Measurements from ENCODE around the gene MRPL32.

The MRPL32 gene

GRCh38 chr7:42976371-42976770, 44.2 kb downstream of the MRPL32 start:
- Histone ChIP-seq H3K4me2 (ENCODE audit: low read length) (no peak overlapping the region), H3K4me1 (ENCODE audit: control insufficient read depth, low read length) (no peaks in the 10 kb centered on the region), H3K36me3 (ENCODE audit: control insufficient read depth, low read length) (no peaks in the 10 kb centered on the region), H3K27ac (ENCODE audit: low read depth, low read length) (no peak overlapping the region), H3K79me2 (ENCODE audit: control insufficient read depth, low read length) (no peaks in the 10 kb centered on the region), H4K20me1 (ENCODE audit: control insufficient read depth, insufficient read depth, low read depth, low read length) (no peaks in the 10 kb centered on the region), H3K4me3 (ENCODE audit: low read length) (no peak overlapping the region), H3K9me2 (replicated peaks; ENCODE audit: control insufficient read depth, low read length) (no peaks in the 10 kb centered on the region), H3F3A (ENCODE audit: control insufficient read depth, insufficient read depth) (no peaks in the 10 kb centered on the region), H3K9me3 (ENCODE audit: control insufficient read depth, insufficient read depth, low read length) (0 out of 2 replicates have a peak, but pooled peaks cover 5% of the 10 kb centered on the region), H3K27me3 (ENCODE audit: control insufficient read depth, low read length) (no peaks in the 10 kb centered on the region)
- no peak for TF ChIP-seq EZH2phosphoT487 (IDR thresholded peaks at IDR 0.05; ENCODE audit: borderline replicate concordance, low read length)
- TF ChIP-seq CTCF (IDR thresholded peaks at IDR 0.05; ENCODE audit: low read depth, low read length, poor library complexity, severe bottlenecking), result no peak

DNA sequence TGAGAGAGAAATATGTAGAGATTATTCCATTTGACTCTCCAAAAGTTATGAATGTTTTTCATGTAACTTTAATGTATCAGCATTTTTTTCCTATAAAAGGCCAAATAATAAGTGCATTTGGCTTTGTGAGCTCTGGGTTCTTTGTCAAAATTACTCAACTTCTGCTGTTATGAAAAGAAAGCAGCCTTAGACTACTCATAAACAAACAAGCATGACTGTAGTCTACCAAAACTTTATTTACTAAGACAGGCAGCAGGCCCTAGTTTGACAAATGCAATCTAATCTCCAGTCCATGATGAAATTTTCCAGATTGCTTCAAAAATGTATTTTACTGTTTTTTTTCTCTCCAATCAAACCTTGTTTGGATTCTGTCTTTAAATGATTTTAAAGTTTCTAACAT, 46.3 kb downstream of the MRPL32 start:
- no peak overlapping the region for H3K4me2 ChIP-seq (ENCODE audit: low read length)
- no peaks in the 10 kb centered on the region for H3K4me1 ChIP-seq (ENCODE audit: control insufficient read depth, low read length)
- H3K27ac ChIP-seq (ENCODE audit: low read depth, low read length), result no peak overlapping the region
- H4K20me1 ChIP-seq (ENCODE audit: control insufficient read depth, insufficient read depth, low read depth, low read length), result no peaks in the 10 kb centered on the region
- no peaks in the 10 kb centered on the region for H3K9me2 ChIP-seq (replicated peaks; ENCODE audit: control insufficient read depth, low read length)
- H3K27me3 ChIP-seq (ENCODE audit: control insufficient read depth, low read length), result no peaks in the 10 kb centered on the region
- TF ChIP-seq CTCF (IDR thresholded peaks at IDR 0.05; ENCODE audit: low read depth, low read length, poor library complexity, severe bottlenecking), result no peak
- H3K4me3 ChIP-seq (ENCODE audit: low read length), result no peak overlapping the region
- no peaks in the 10 kb centered on the region for H3F3A ChIP-seq (ENCODE audit: control insufficient read depth, insufficient read depth)
- H3K79me2 ChIP-seq (ENCODE audit: control insufficient read depth, low read length), result no peaks in the 10 kb centered on the region
- no peaks in the 10 kb centered on the region for H3K36me3 ChIP-seq (ENCODE audit: control insufficient read depth, low read length)
- no peaks in the 10 kb centered on the region for H3K9me3 ChIP-seq (ENCODE audit: control insufficient read depth, insufficient read depth, low read length)

GRCh38 chr7:42980084-42980483, 47.9 kb downstream of the MRPL32 start:
- Histone ChIP-seq H3K9me2 (replicated peaks; ENCODE audit: control insufficient read depth, low read length) (no peaks in the 10 kb centered on the region), H3K9me3 (ENCODE audit: control insufficient read depth, insufficient read depth, low read length) (peaks cover 5% of the 10 kb centered on the region; the same call in 1 of the 2 replicates), H3K36me3 (ENCODE audit: control insufficient read depth, low read length) (no peaks in the 10 kb centered on the region), H3K79me2 (ENCODE audit: control insufficient read depth, low read length) (no peaks in the 10 kb centered on the region), H3K4me3 (ENCODE audit: low read length) (no peak overlapping the region), H3K4me2 (ENCODE audit: low read length) (no peak overlapping the region), H4K20me1 (ENCODE audit: control insufficient read depth, insufficient read depth, low read depth, low read length) (no peaks in the 10 kb centered on the region), H3K4me1 (ENCODE audit: control insufficient read depth, low read length) (no peaks in the 10 kb centered on the region), H3K27me3 (ENCODE audit: control insufficient read depth, low read length) (no peaks in the 10 kb centered on the region), H3K27ac (ENCODE audit: low read depth, low read length) (no peak overlapping the region), H3F3A (ENCODE audit: control insufficient read depth, insufficient read depth) (no peaks in the 10 kb centered on the region)
- no peak for TF ChIP-seq EZH2phosphoT487 (IDR thresholded peaks at IDR 0.05; ENCODE audit: borderline replicate concordance, low read length)
- no peak for TF ChIP-seq CTCF (IDR thresholded peaks at IDR 0.05; ENCODE audit: low read depth, low read length, poor library complexity, severe bottlenecking)

- TF ChIP-seq EZH2phosphoT487 (IDR thresholded peaks at IDR 0.05; ENCODE audit: borderline replicate concordance, low read length) (no peak), CTCF (IDR thresholded peaks at IDR 0.05; ENCODE audit: low read depth, low read length, poor library complexity, severe bottlenecking) (no peak)
- H3K79me2 ChIP-seq (ENCODE audit: control insufficient read depth, low read length), result no peaks in the 10 kb centered on the region
- no peaks in the 10 kb centered on the region for H3K4me1 ChIP-seq (ENCODE audit: control insufficient read depth, low read length)
- no peaks in the 10 kb centered on the region for H3F3A ChIP-seq (ENCODE audit: control insufficient read depth, insufficient read depth)
- H3K9me2 ChIP-seq (replicated peaks; ENCODE audit: control insufficient read depth, low read length), result no peaks in the 10 kb centered on the region
- no peak overlapping the region for H3K4me2 ChIP-seq (ENCODE audit: low read length)
- H4K20me1 ChIP-seq (ENCODE audit: control insufficient read depth, insufficient read depth, low read depth, low read length), result no peaks in the 10 kb centered on the region
- H3K27me3 ChIP-seq (ENCODE audit: control insufficient read depth, low read length), result no peaks in the 10 kb centered on the region
- peaks cover 5% of the 10 kb centered on the region; the same call in 1 of the 2 replicates for H3K9me3 ChIP-seq (ENCODE audit: control insufficient read depth, insufficient read depth, low read length)
- H3K27ac ChIP-seq (ENCODE audit: low read depth, low read length), result no peak overlapping the region
- no peak overlapping the region for H3K4me3 ChIP-seq (ENCODE audit: low read length)
- H3K36me3 ChIP-seq (ENCODE audit: control insufficient read depth, low read length), result no peaks in the 10 kb centered on the region
Observed at GRCh38 chr7:42980514-42980913, 48.3 kb downstream of the MRPL32 start.
